Stimulated activated CD4-positive, alpha-beta T cell treated with anti-CD3 and anti-CD28 coated beads, TNF-alpha, amount 100 ng/mL, for 1 hour (primary cell): ENCODE measurements around the gene COPS7B.

Source experiments
- DNase-seq, 3 donors: peaks; one replicate each; pipeline ENCODE4 v3.0.0-alpha.2; 2020; ENCODE audit warnings: low read depth in 3 of 3, low spot score in 1 of 3

Gene COPS7B

DNA sequence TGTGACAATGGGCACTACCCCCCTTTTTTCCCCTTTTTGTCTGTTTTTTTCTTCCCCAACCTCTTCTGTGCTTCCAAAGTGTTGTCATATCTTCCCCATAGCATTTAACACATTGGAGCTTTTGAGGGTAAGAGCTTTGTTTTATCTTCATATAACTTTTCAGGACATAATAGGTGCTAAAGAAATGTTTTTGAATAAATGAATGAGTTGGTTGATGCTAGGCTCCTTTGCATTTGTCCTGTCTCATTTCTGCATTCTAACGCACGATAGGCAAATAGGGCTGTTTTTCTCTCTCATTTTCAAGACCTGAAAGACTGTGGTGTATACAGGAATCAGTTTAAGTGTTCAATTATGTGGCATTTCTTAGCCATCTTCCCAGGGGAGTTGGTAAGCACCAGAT is 832 bp upstream of the COPS7B start:
- no peak for DNase-seq

GRCh38 chr2:231785822-231786176 is 446 bp upstream of the COPS7B start:
- DNase-seq = no peak

- DNase-seq = no peak
Measured at GRCh38 chr2:231786917-231787292, 660 bp downstream of the COPS7B start.

- DNase-seq = no peak
Measured at GRCh38 chr2:231791107-231791506, 4.9 kb downstream of the COPS7B start.

- no peak for DNase-seq
Measured at GRCh38 chr2:231794383-231794782, 8.1 kb downstream of the COPS7B start.

- DNase-seq = no peak
Measured at GRCh38 chr2:231795525-231796327, 9.5 kb downstream of the COPS7B start.

DNA sequence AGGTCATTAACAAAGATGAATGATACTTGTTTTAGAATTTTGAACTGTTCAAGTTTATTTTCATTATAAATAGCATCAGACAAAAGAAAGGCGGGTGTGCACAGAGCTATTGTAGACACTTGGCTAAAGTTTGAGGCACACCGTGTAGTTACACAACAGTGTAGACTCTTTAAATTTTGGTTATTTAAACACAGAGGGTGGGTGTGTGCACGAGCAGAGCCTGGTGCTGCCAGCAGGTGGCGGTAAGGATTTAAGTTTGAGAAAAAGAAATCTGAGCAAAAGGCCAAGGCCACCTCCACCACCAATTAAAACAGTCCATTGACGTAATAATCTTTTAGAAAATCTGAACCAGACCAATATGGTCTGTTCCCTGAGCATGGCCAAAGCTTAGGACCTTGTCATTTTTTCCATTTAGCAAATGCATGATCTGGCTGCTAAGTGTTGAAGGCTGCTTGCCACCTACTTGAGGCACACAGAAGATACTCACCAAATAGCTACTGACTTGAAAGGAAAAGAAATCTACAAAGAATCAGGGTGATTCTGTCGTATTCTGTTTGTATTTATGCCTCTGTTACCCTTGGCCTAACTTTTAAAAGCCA is 14.3 kb downstream of the COPS7B start:
- no peak for DNase-seq

DNA sequence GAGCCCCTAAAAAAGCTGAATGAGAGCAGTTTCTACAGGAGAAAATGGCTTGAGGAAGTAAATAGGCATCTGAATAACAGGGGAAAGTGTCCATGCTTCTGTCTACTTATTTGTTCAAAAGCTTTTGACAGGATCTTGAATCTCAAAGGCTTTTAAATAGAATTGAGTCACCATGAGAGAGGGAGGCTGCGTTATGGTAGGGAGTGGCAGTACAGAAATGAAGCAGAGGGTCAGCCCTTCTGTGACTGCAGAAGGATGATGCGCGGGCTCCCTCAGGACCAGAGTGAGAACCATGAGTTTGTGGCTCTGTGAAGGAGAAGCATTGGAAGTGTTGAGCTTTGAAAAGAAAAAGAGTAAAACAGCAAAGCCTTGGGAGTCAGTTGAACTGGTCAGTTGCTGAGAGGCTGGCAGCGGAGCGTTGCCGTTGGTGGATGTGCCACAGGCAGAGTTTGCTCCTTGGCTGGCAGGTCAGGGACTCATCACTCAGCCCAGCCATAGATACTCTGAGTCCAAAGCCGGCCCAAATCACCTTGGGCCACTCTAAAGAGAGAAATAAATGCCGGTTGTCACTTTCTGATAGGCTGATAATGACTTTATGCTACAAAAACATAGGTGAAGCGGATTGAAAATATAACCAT is 17.4 kb downstream of the COPS7B start:
- no peak for DNase-seq

DNA sequence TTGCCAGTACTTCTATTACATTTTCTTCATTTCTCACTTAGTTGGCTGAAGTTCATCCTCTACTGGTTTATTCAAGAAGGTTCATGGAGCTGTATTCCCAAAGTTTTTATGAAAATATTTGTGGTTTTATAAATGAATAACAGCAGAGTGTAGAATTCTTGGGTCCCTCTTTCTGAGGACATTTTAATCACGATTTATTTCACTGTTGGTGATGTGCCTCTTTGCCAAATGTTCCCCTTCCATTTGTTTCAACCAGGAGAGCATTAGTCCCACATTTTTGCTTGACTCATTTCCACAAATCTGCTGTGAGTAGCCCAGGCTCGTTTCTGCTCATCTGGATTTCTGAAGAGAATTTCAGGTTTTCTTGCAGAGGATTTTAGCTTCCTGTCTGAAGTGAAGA is 20.8 kb downstream of the COPS7B start:
- DNase-seq = no peak

- DNase-seq = no peak
Measured at GRCh38 chr2:231810905-231811304, 24.7 kb downstream of the COPS7B start.

DNA sequence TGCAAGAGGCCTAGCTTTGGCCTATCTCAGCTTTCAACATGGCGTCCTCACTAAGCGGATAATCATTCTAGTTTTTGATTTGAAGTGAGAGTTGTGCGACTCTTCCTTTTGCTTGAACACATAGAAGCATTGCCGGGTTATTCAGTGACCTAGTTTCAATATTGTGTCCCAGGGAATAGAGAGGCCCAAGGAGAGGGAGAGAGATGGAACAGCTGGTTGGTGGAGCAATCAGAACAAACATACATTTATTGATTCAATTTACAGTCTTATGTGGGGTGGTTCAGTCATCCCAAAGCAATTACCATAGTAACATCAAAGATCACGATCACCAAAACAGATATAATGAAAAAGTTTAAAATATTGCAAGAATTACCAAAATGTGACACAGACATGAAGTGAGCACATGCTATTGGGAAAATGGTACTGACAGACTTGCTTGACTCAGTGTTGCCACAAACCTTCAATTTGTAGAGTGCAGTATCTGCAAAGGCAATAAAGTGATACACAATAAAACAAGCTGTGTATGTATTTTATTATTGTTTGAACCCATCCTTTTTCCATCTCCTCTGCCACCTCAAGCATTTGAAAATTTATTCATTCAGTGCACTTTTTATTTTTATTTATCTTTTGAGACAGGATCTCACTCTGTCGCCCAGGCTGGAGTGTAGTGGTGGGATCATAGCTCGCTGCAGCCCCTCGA is 30.2 kb downstream of the COPS7B start:
- no peak for DNase-seq

GRCh38 chr2:231819447-231820042 is 33.3 kb downstream of the COPS7B start:
- no peak for DNase-seq

GRCh38 chr2:231820786-231821303 is 34.6 kb downstream of the COPS7B start:
- DNase-seq = no peak

- no peak for DNase-seq
Measured at GRCh38 chr2:231821908-231822307, 35.7 kb downstream of the COPS7B start.

DNA sequence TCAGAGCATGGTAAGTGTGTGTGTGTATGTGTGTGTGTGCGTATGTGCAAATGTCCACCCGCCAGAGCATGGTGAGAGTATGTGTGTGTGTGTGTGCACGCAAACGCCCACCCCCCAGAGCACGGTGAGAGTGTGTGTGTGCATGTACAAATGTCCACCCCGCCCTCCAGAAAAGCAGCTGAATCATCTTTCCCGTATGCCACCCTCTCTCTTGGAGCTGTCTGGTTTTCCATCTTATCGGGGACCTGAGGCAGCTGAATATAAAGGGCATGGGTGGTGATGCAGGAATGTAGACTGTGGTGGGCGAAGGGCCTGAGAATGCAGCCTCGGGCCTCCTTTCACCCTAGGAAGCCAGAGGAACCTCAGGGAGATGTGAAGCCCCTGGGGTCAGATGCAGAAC is 66.9 kb downstream of the COPS7B start:
- no peak for DNase-seq

DNA sequence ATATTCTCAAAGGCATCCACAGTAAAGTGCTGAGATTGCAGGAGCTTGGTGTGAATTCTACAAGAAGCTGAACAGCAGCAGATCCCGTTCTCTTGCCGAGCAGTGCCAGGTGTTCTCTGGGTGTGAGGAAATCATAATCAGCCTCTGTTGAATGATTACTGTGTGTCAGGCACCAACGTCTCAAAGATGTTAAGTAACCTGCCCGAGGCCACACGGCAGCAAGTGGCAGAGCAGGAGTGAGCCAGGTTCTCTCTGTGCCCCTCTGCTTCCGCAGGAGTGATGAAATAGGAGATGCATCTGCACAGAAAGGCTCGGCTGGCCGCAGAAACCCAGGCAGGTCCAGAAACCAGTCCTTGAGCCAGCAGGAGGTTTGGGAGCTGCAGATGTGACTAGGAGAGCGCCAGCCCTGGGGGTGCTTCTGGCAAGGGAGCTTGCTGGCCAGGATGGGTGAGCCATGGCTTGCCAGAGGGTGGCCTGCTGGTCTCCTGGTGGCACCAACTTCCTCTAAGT is 68.4 kb downstream of the COPS7B start:
- DNase-seq = no peak

- DNase-seq = no peak
Measured at GRCh38 chr2:231856959-231857358, 70.7 kb downstream of the COPS7B start.
